RPMI7951 (cell line): ENCODE data around the gene TMEM170B. TPM values are rescaled to one million over a fixed set of nuclear protein-coding genes. Genes with fewer than 3 reads are reported as not detected.

Experiments
- DNase-seq: peaks from one replicate; pipeline ENCODE4 v3.0.0-alpha.2; 2012; ENCODE audit warnings: low read depth
- total RNA-seq: library from RNA; depleted of rRNA; stranded (reverse); fragments of >200 nt; shearing (Covaris generic); gene quantifications from 2 replicates; pipeline ENCODE4 v1.2.3, GENCODE V29; 2014; rRNA removed

Gene TMEM170B
- total RNA-seq, 1 experiment from 2014 or later, result 0.60 TPM

- no peak for DNase-seq
Measured at GRCh38 chr6:11614534-11615213, 77.1 kb downstream of the TMEM170B start.

GRCh38 chr6:11615214-11615602 lies 77.7 kb downstream of the TMEM170B start:
- DNase-seq, result peak; percentile 70

GRCh38 chr6:11616200-11616611 lies 78.7 kb downstream of the TMEM170B start:
- DNase-seq, result peak; percentile 84

DNA sequence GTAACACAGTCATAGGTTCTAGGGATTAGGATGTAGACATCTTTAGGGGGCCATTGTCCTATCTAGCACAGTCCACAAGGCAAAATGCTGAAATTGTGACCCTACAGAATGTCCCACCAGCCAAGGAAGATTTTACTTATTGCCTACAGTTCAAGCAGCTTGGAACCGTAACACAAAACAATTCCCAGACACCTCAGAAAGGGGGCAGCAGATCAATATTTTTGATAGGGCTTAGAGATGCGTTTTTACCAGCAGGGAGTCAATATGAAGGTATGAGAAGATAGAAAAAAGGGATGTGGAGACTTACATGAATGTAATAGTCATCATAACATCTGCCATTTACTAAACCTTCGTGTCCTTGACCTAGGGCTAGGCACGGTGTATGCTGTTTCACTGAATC lies 81.0 kb downstream of the TMEM170B start:
- no peak for DNase-seq

DNA sequence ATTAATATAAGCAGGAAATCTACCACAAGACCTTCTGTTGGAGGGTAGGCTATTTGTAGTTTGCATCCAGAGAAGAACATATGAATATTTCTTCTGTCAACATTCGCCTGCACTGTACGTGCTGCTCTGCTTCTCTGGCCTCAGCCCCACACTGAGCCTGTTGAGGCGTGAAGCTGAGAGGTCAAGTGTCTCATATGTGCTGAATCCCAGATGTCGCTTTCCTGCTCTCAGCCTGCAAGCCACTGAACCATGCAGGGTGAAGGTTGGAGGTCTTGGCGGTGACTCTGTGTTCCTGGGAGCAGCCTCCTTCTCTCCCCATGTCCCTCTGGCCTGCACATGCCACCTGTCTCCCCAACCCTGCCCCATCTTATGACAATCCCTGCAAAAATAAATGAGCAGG lies 83.6 kb downstream of the TMEM170B start:
- no peak for DNase-seq

DNA sequence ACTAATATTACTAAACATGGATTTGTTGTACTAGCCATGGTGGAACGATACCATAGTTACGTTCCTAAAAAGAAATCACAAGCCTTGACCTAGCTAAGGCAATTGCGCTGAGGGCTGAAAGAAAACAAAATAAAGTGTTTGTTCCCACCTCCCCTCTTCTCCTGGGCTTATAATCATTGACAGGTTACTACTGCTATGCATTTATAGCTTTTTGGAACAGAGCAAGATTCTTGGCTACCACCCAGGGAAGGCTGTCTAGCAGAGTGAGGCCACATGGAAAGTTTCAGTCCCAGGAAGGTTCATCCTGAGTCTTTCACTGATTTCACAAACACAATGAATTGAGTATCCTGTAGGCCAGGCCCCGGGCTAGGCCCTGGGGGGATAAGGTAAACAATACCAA lies 84.6 kb downstream of the TMEM170B start:
- DNase-seq, result no peak

DNA sequence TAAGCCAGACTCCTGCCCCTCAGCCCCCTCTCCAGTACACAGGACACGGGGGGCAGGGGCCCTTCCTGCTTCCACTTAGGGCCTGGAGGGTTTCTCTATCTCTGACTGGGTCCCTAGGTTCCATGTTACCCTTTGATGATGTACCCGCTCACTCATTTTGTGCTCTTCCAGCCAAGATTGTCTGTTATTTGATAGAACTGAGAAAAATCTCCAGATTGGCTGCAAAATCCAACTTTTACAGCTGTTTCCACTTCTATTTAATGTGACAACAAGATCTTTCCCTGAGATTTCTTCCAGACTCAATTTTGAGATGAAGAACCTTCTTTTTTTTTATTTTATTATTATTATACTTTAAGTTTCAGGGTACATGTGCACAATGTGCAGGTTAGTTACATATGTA lies 85.7 kb downstream of the TMEM170B start:
- no peak for DNase-seq

- DNase-seq, result no peak
Measured at GRCh38 chr6:11625302-11625701, 87.8 kb downstream of the TMEM170B start.

GRCh38 chr6:11626356-11626755 lies 88.8 kb downstream of the TMEM170B start:
- no peak for DNase-seq

GRCh38 chr6:11628562-11628961 lies 91.0 kb downstream of the TMEM170B start:
- no peak for DNase-seq

- DNase-seq, result no peak
Measured at GRCh38 chr6:11631008-11631407, 93.5 kb downstream of the TMEM170B start.

DNA sequence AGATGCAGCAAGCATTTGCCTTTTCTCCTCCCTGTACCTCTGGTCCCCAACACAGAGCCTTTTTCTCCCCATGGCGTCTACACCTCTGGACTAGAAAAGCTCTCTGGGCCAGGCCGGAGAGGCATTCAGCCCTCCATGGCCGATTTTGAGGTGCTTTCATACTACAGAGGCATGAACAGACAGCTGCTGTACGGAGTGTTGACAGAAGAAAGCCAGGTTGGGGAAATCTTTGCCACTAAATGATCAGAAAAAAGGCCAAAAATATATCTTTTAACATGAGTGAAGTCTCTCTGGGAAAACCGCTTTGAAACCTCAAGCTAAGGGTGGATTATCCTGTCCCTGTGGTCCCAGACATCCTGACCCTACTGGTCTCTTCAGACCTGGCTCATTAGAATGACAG lies 94.0 kb downstream of the TMEM170B start:
- DNase-seq, result no peak

GRCh38 chr6:11632231-11632630 lies 94.7 kb downstream of the TMEM170B start:
- DNase-seq, result no peak

GRCh38 chr6:11632795-11633511 lies 95.4 kb downstream of the TMEM170B start:
- peak; percentile 66 for DNase-seq

Other genes with a start within 250 kb of the TMEM170B start
- 0.48 and 0.98 TPM in 2 replicates for gene ADTRP, start 241.1 kb downstream of the TMEM170B start, total RNA-seq